ENCODE results near the gene ILDR2.

- no peak for TF ChIP-seq CTCF (conservative IDR thresholded peaks at IDR 0.05)
- TF ChIP-seq EZH2 (IDR thresholded peaks at IDR 0.05; ENCODE audit: low read depth): no peak
These were observed 73.1 kb downstream of the ILDR2 start for GRCh38 chr1:166902279-166902678.
